NCI-H82 treated with DMSO at 0.1 percent for 48 hours (cell line): ENCODE data around the gene KRT84.

Source experiments
- DNase-seq: peaks from one replicate; lab custom pipeline; 2025; ENCODE audit not compliant: unreplicated experiment; lab: John Stamatoyannopoulos, UW

The KRT84 gene

DNA sequence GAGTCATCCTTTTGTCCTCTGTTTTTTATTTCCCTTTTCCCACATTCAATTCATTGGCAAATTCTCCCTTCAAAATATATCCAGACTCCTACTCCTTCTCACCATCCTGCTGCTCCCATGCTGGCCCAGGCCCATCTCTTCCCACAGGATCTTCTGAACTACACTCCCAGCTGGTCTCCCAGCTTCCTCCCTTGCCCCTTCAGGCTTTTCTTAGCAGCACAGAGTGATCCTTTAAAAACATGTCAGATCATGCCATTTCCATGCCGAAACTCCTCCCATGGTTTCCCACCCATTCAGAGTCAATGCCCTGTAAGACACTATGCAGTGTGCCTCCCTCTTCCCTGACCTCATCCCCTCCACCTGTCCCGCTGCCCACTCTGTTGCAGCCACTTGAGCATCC, 2.4 kb upstream of the KRT84 start:
- no peak for DNase-seq

DNA sequence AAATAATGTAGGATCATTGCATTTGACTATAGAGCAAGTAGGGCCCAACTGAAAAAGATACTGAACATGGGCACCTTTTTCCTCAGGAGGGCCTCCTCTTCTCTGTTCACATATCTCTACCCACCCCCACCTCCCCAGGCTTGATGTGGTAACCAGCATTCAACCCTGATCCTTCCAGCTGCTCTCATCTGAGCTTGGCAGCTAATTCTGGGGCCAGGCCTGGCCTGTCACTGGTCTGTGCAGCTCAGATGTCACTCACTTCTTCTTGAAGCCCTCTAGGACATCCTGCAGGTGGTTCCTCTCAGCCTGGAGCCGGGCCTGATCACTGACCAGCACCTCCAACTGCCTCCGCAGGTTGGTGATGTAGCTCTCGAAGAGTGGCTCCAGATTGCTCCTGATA, 2.1 kb downstream of the KRT84 start:
- DNase-seq, result no peak

DNA sequence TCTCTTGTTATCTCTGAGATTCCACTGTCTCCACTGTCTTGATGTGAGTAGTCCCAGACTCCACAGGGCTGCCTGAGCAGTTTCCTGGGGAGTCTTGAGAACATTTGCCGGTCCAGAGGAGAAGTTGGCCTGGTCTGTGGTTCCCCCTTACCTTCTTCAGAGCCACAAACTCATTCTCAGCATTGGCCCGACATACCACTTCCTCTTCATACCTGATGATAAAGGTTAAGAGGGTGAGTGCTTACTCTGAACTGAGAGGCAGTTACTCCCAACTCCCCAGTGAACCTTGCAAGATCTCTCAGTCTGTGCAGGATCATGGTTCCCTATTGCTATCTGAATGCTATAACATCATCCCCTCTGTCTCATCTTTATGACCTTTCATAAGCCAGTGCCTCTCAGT, 2.6 kb downstream of the KRT84 start:
- DNase-seq, result no peak

DNA sequence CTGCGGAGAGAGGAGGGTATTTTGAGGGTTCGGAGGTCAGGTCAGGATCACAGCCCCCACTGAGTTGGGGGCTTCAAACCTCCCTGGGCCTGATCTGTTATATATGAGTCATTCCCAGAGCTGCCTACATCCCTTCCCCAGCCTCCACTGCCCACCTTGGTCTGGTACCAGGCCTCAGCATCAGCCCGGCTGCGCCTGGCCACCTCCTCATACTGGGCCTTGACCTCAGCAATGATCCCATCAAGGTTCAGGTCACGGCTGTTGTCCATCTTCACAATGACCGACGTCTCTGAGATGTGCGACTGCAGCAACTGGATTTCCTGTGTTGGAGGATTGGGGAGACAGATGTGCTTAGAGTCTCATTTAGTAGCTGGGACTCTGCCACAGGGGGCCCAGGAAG, 4.2 kb downstream of the KRT84 start:
- no peak for DNase-seq

DNA sequence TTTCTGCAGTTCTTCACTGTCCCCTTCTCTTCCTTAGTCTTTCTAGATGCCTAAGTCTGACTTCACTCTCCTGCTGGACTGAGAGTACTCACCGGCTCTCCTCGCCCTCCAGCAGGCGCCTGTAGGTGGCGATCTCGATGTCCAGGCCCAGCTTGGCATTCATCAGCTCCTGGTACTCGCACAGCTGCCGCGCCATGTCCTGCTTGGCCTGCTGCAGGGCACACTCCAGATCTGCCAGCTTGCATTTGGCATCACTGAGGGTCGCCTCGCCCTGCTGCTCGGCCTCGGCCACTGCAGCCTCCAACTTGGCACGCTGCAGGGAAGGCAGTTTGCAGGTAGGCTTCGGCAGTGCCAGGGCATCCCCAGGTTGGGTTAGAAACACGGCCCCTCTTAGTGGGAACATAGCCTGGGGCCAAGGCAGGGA, 5.2 kb downstream of the KRT84 start:
- no peak for DNase-seq

DNA sequence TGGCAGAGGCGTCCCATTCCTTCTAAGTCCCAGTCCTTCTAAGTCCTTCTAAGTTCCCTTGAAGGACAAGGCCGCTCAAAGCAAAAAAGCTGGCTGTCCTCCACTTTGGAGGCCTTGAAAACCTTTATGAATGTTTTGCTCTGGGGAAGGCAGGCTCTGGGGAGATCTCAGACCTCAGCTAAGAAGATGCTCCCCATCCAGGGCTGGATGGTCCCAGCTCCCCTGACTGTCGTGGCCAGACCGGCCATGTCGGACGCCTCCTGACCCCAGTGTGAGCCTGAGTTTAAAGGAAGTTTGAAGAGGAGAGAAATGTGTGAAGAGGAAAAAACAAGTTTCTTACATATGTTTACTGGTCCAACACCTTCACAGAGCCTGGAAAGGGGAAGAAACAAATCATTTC, 5.9 kb downstream of the KRT84 start:
- DNase-seq, result no peak

GRCh38 chr12:52378091-52378490, 7.4 kb downstream of the KRT84 start:
- DNase-seq, result no peak

DNA sequence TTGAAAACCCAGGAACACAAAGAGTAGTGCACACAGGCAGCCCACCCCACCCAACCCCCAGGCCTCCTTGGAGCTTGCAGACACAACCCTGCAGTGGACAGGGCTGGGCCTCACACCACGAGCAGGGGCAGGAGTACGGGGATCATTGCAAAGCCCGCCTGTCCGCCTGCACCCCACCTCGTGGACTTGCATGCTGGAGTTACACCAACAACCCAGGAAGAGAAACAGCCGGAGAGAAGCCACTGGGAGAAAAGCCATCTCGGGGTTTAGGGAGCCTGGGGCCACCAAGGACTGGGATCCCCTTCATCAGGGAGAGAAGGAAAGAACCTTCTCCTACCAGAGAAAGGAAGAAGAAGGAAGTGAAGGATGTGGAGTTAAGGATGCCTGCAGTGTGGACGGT, 8.2 kb downstream of the KRT84 start:
- DNase-seq, result no peak

DNA sequence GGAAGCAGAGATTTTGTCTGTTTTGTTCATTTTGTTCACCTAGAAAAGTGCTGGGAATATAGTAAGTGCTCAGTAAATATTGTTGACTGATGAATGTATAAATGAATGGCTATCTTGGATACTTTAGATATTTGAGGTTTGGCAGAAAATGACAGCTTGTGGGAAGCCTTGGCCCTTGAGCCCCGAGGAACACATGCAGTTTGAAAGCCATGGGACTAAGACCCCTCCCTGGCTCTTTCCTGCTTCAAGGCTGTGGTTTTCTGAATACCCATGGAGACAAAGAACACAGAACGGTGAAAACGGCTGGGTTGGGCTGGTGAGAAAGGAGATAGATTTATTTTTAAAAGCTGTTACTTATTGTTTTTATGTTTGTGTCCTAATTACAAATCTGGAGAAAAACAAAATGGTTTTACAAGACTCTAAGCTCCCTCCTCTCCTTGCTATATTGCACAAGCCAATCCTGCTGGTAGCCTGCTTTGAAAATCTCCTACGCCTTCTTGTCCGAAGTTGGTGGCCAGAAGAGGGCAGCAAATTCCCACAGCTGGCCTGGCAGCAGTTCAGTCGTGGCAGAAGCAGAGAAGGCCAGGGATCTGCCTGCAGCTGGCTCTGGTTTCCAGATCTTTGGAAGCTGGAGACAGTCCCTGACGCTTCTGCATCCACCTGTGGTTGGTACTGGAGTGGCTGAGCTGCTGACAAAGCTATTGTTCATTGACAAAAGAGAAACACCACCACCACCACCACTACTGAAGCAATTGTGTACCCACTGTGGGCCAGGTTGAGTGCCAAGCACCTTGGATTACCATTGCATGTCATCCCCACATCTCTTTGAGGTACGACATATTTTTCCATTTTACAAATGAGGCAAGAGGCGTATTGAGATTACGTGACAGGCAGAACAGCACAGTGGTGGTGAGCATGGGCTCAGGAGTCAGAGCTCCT, 13.0 kb downstream of the KRT84 start:
- DNase-seq, result peak; percentile 26

DNA sequence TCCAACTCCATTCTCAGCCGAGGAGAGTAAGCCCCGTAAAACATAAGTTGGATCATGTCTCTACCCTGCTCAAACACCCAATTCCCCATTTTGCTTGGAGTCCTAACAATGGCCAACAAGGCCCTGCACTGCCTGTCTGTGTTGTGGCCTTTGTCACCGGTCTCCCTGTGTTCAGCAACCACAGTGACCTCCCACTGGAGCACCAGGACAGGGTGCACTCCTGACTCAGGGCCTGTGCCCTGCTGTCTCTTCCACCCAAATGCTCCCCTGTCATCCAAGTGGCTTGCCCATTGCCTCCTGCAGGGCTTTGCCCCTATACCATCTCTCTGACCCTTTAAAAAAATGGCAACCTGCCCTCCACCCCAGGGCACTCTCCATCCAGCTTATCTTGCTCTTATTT, 13.7 kb downstream of the KRT84 start:
- DNase-seq, result no peak

- DNase-seq, result no peak
These were observed 14.4 kb downstream of the KRT84 start for GRCh38 chr12:52370926-52371608.

GRCh38 chr12:52369809-52370208, 15.6 kb downstream of the KRT84 start:
- no peak for DNase-seq

- no peak for DNase-seq
These were observed 16.2 kb downstream of the KRT84 start for GRCh38 chr12:52369211-52369610.

GRCh38 chr12:52368508-52368907, 16.9 kb downstream of the KRT84 start:
- no peak for DNase-seq

DNA sequence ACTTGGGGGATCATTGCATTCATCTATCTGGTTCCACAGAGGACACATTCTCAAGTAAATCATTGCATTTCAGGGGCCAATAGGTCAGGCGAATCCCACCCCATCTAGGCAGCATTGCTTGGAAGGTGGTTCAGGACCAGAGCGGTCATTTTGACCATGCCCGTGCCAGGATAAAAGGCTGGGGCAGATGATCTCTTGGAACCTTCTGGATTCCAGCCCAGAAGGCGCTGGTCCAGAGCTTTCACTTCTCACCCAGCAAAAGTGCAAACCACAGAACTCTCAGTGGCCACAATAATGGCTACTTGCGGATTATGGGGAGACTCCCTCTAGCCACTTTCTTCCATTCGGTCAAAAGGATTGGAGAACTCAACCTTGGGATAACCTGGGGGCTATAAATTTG, 17.6 kb downstream of the KRT84 start:
- DNase-seq, result no peak

DNA sequence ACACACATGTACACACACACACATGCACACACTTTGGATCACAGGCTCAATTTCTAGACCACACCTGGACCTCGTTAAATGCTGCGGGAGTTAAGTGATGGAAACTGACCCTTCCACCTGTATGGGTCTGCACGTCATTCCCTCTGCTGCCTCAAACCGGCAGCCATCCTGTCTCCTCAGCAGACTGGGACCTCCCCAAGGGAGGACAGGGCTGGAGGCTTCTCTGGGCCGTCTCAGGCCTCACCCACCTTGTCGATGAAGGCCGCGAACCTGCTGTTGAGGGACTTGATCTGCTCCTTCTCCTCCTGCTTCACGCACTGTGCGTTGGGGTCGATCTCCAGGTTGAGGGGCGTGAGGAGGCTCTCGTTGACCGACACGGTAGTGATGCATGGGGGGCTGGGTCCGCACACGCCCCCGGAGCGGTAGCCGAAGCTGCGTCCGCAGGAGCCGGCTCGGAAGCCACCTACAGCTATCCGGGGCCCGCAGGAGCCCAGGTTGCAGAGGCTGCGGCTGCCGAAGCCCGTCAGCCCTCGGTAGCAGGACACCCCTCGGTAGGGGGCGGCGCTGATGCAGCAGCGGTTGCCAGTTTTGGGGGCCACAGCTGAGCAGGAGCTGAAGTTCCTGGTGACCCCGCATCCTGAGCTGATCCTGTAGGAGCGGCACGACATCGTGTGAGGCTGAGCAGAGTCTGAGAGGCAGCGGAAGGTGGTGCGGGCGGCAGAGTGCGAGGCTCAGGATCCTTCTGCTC, 18.5 kb downstream of the KRT84 start, which contains the start of gene KRT85:
TSS of gene KRT85 (minus strand) at position 744 of the 748 bp plus-strand sequence. CDS start at position 668, 76 bp downstream.
- no peak for DNase-seq

GRCh38 chr12:52364901-52365489, 20.5 kb downstream of the KRT84 start:
- DNase-seq, result no peak

DNA sequence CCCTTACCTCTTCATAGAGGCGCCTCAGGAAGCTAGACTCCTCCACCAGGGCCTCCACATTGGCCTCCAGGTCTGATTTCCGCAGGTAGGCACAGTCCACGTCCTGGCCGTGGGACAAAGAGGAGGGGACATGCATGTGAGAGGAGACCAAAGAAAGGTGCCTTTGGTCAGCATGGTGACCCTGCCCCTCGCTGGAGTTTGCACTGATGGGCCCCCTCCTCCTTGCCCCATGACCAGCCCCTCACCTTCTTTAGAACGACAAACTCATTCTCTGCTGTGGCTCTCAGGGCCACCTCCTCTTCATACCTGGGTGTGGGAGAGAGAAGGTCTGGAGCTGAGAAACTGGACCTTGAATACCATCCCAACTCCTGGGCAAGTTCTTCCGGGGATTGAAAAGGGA, 21.4 kb downstream of the KRT84 start:
- no peak for DNase-seq

DNA sequence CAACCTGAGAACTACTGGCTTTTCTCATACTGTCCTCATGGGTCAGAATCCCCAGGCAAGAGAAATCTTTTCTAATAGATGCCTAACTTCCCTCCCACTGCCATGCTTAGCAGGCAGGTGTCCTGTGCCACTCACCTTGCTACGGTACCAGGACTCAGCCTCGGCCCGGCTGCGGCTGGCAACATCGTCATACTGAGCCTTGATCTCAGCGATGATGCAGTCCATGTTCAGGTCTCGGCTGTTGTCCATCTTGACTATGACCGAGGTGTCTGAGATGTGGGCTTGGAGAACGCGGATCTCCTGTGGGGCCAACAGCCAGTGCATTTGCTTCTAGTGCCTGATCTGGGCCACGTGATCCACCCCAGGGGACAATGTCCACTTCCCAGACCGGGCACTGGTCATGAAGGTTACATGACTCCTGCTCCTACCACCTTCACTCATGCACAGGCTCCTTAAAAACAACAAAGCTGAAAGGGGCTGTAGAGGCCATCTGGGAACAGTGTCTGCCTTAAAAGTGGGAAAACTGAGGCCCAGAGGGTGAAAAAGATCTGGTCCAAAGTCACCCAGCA, 22.3 kb downstream of the KRT84 start:
- no peak for DNase-seq

DNA sequence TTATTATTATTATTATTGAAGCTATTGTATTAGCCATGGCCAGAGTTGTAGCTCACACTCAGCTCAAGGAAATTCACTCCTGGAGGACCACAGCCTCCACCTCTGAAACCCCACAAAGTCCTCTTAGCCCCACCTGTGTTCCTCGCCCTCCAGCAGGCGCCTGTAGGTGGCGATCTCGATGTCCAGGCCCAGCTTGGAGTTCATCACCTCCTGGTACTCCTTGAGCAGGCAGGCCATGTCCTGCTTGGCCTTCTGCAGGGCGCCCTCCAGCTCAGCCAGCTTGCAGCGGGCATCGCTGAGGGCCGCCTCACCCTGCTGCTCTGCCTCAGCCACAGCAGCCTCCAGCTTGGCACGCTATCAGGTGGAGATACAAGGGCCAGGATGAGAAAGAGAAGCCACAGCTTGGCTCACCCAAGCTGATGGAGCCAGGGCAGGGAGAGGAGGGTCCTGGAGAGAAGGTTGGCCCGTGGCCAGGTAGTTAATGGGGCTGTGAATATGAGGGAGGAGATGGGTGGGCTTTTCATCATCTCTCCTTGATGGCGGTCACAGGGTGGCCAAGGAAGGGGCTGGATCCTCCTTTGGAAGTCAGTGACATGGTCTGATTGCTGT, 23.2 kb downstream of the KRT84 start:
- no peak for DNase-seq
